Kidney (tissue), 14 donors: ENCODE measurements around the gene MYRIP. TPM values are rescaled to one million over a fixed set of nuclear protein-coding genes. Genes with fewer than 3 reads are reported as not detected.

ENCODE experiments used
- DNase-seq, 5 donors: peaks; one replicate each; pipeline ENCODE4 v3.0.0-alpha.2; 2013 to 2020
- FAIRE-seq: peaks from 2 replicates; lab custom pipeline; 2012; peaks lifted over from hg19 to GRCh38; lab: Jason Lieb, UNC
- H3K27ac ChIP-seq, 2 donors: one replicate each; pipeline ENCODE4 v1.7.0; 2013; ENCODE audit warnings: low read depth in 2 of 2, low read length in 2 of 2, inconsistent platforms in 1 of 2
- H3K27me3 ChIP-seq: one replicate; pipeline ENCODE4 v1.7.1; 2013; ENCODE audit warnings: low read length, inconsistent platforms; ENCODE audit not compliant: control insufficient read depth, insufficient read depth
- H3K36me3 ChIP-seq, 3 donors: one replicate each; pipeline versions ENCODE4 v1.7.0 to v1.7.1; 2013; ENCODE audit warnings: low read length in 3 of 3, control low read depth in 1 of 3, inconsistent platforms in 1 of 3; ENCODE audit not compliant: insufficient read depth in 3 of 3, control insufficient read depth in 2 of 3
- H3K4me1 ChIP-seq, 3 donors: one replicate each; pipeline versions ENCODE4 v1.7.0 to v1.7.1; 2013; ENCODE audit warnings: low read length in 3 of 3, inconsistent platforms in 1 of 3, low read depth in 1 of 3; ENCODE audit not compliant: control insufficient read depth in 2 of 3, insufficient read depth in 2 of 3
- H3K4me3 ChIP-seq, 3 donors: one replicate each; pipeline versions ENCODE4 v1.7.0 to v1.8.1; 2013; ENCODE audit warnings: low read length in 3 of 3, control low read depth in 1 of 3, inconsistent platforms in 1 of 3
- H3K9ac ChIP-seq, 3 donors: one replicate each; pipeline versions ENCODE4 v1.7.0 to v1.7.1; 2013; ENCODE audit warnings: low read length in 3 of 3, control low read depth in 1 of 3, inconsistent platforms in 1 of 3
- H3K9me3 ChIP-seq, 3 donors: one replicate each; pipeline versions ENCODE4 v1.7.0 to v1.7.1; 2013; ENCODE audit warnings: low read length in 3 of 3, control low read depth in 1 of 3, inconsistent platforms in 1 of 3; ENCODE audit not compliant: control insufficient read depth in 2 of 3, insufficient read depth in 1 of 3
- intact Hi-C: fragments of 100-400 bp; cut with DNase I; formaldehyde crosslinking; loops from one replicate; pipeline ENCODE4 v1.11.1; 2022
- polyA plus RNA-seq: library from polyadenylated mRNA; stranded (reverse); fragments of 350-450 nt; fragmentation: Illumina TruSeq; extraction: RNeasy Lipid Tissue Mini Kit (QIAGEN cat#74804); gene quantifications from one replicate; pipeline ENCODE4 v1.2.3, GENCODE V29; 2014; ENCODE audit warnings: low read depth, low replicate concordance; ENCODE audit not compliant: insufficient read depth
- total RNA-seq: library from RNA; stranded (reverse); fragmentation: NEBNext Ultra II Directional; extraction: Animal tissue kit (Norgen Biotek cat#: 25700); gene quantifications from one replicate; pipeline ENCODE4 v1.2.1, GENCODE V29; 2021
- TF ChIP-seq, protein P1 (sequence below): IDR thresholded peaks from 3 replicates; pipeline ENCODE4 v1.5.1; 2012; ENCODE audit warnings: mild to moderate bottlenecking, moderate library complexity, borderline replicate concordance; ENCODE audit not compliant: insufficient read depth; ENCODE audit errors: extremely low read depth
- donor health status: control.
- donor health status: control.
- donor health status: control.
- donor health status: control.
- donor health status: control.
- donor health status: DM: yes; HTN: yes; CAD: no.
- donor health status: Normal renal cell carcinoma (clear cell type).

The MYRIP gene
- total and polyA plus RNA-seq, 2 donors from 2014 or later: 0.92 to 6.6 TPM

DNA sequence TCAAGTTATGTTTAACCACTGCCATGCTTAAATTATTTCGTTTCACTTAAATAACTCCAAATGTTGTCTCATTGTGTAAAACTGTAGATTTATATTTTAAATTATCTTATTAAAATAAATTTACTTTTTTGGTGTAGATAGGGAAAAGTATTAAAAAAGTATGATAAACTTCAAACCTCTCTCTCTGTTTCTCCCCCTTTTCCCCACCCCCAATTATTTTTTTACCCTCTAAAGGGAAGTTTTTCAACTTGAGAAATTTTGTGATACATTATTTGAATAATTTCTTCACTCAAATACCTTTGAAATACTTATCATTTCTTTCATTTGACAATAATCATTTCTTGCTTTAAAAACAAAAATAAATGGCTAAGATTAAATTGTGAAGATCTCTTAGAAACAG is 433.2 kb downstream of the MYRIP start:
- FAIRE-seq (peak; percentile 13), DNase-seq (no peak)
- Histone ChIP-seq H3K27ac (no peak overlapping the region), H3K9me3 (no peaks in the 10 kb centered on the region), H3K36me3 (no peaks in the 10 kb centered on the region), H3K4me1 (no peaks in the 10 kb centered on the region), H3K27me3 (no peaks in the 10 kb centered on the region), H3K9ac (no peak overlapping the region), H3K4me3 (no peak overlapping the region)
- intact Hi-C loops: no loop called here
- TF ChIP-seq, protein P1, sequence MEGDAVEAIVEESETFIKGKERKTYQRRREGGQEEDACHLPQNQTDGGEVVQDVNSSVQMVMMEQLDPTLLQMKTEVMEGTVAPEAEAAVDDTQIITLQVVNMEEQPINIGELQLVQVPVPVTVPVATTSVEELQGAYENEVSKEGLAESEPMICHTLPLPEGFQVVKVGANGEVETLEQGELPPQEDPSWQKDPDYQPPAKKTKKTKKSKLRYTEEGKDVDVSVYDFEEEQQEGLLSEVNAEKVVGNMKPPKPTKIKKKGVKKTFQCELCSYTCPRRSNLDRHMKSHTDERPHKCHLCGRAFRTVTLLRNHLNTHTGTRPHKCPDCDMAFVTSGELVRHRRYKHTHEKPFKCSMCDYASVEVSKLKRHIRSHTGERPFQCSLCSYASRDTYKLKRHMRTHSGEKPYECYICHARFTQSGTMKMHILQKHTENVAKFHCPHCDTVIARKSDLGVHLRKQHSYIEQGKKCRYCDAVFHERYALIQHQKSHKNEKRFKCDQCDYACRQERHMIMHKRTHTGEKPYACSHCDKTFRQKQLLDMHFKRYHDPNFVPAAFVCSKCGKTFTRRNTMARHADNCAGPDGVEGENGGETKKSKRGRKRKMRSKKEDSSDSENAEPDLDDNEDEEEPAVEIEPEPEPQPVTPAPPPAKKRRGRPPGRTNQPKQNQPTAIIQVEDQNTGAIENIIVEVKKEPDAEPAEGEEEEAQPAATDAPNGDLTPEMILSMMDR: no peak

DNA sequence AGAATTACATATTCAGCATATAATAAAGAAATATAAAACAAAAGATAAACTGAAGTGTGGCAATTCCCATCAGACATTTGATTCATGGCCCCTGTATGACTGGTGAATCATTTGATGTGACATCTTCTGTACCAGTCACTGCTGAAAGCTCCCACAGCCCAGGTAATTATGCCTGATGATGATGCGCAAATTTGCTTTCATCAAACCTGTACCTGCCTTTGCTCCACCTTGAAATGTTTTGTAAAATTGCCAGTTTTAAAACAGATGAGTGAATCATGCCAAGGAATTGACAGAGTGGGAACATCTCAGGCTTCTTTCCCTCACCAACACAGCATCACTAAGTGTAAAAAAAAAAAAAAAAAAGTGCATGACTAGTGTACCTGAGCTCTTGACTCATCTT is 433.6 kb downstream of the MYRIP start:
- Histone ChIP-seq H3K9ac (no peak overlapping the region), H3K9me3 (no peaks in the 10 kb centered on the region), H3K27me3 (no peaks in the 10 kb centered on the region), H3K27ac (no peak overlapping the region), H3K4me3 (no peak overlapping the region), H3K4me1 (no peaks in the 10 kb centered on the region), H3K36me3 (no peaks in the 10 kb centered on the region)
- DNase-seq (no peak), FAIRE-seq (no peak)
- intact Hi-C loops: no loop called here
- TF ChIP-seq, protein P1: no peak

DNA sequence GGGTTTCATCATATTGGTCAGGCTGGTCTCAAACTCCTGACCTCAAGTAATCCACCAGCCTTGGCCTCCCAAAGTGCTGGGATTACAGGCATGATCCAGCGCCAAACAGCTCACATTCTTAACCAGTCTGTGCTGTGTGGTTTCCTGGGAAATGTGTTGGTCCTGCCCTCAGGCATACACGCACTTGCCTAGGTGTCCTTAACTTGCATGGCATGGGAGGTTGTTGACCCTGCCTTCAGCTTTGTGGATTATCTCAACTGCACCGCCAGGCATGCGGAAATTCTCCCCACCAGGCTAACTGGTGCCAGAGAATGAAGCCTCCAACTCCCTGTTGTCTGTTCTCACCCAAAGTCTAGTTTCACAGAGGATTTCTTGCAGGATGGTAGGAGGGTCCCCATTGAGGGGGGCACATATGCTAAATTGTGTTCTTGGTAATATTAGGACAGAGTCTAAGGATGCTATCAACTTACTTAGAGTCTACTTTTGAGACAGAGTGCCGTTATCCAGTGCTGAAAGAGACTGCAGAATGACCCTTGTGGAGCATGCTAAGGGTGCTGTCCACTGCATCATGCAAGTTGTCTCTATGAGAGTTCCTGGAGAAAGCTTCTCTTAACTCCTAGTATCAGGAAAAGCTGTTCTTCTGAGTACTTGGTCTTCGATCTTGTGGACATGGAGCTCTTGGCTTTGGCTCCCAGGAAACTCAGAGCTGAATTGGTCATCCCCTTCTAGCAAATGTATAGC is 438.5 kb downstream of the MYRIP start:
- Histone ChIP-seq H3K9ac (no peak overlapping the region), H3K27me3 (no peaks in the 10 kb centered on the region), H3K4me1 (no peaks in the 10 kb centered on the region), H3K36me3 (no peaks in the 10 kb centered on the region), H3K27ac (no peak overlapping the region), H3K9me3 (no peaks in the 10 kb centered on the region), H3K4me3 (no peak overlapping the region)
- intact Hi-C loops: no loop called here
- DNase-seq (no peak), FAIRE-seq (no peak)
- TF ChIP-seq, protein P1: no peak
